Osteocyte (in vitro differentiated cells): ENCODE data around the gene IQGAP3. TPM values are rescaled to one million over a fixed set of nuclear protein-coding genes. Genes with fewer than 3 reads are reported as not detected.

Source experiments
- DNase-seq: peaks from one replicate; pipeline ENCODE4 v3.0.0; 2021; ENCODE audit warnings: mixed read lengths; ENCODE audit not compliant: unreplicated experiment; ENCODE audit errors: extremely low spot score
- H3K27ac Mint-ChIP-seq: one replicate; pipeline ENCODE4 v1.8.0; 2021; ENCODE audit warnings: mild to moderate bottlenecking, mixed read lengths; ENCODE audit not compliant: unreplicated experiment
- H3K27me3 Mint-ChIP-seq: one replicate; pipeline ENCODE4 v1.8.0; 2021; ENCODE audit warnings: mixed read lengths; ENCODE audit not compliant: unreplicated experiment
- H3K36me3 Mint-ChIP-seq: one replicate; pipeline ENCODE4 v1.8.0; 2021; ENCODE audit warnings: mixed read lengths; ENCODE audit not compliant: unreplicated experiment
- H3K4me1 Mint-ChIP-seq: one replicate; pipeline ENCODE4 v1.8.0; 2021; ENCODE audit warnings: mixed read lengths; ENCODE audit not compliant: unreplicated experiment
- H3K4me3 Mint-ChIP-seq: one replicate; pipeline ENCODE4 v1.8.0; 2021; ENCODE audit warnings: mild to moderate bottlenecking, moderate library complexity, mixed read lengths; ENCODE audit not compliant: unreplicated experiment
- H3K9me3 Mint-ChIP-seq: one replicate; pipeline ENCODE4 v1.8.0; 2021; ENCODE audit warnings: mixed read lengths; ENCODE audit not compliant: unreplicated experiment
- total RNA-seq: library from RNA; stranded (reverse); gene quantifications from 2 replicates; pipeline ENCODE4 v1.2.1, GENCODE V29; 2021
- TF ChIP-seq, protein P1 (sequence below): fragments of 200-600 bp; sonication (generic); IDR thresholded peaks from 2 replicates; pipeline ENCODE4 v1.5.0; 2021; ENCODE audit warnings: antibody characterized with exemption, mild to moderate bottlenecking, moderate library complexity

IQGAP3 gene
- total RNA-seq, 1 donor from 2014 or later = 9.8 TPM

DNA sequence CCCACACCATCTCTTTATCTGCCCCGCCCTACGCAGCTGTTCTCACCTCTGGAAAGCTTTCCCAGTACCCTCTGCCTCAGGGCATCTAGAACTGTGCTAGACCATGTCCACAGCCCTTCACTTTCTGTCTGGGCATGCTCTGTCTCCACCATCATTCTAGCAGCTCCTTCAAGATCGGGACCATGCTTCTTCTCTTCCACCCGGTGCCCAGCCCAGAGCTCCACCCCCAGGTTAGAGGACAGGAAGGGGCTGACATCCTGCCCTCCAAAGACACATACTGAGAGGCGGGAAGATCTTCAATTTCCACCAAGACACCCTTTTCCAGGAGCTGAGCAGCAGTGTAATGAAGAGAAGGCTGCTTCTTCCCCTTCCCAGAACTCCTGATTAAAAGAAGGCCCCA lies 44.1 kb downstream of the IQGAP3 start:
- H3K36me3 Mint-ChIP-seq = peaks cover 11% of the 10 kb centered on the region
- H3K4me1 Mint-ChIP-seq = peaks cover 4% of the 10 kb centered on the region

GRCh38 chr1:156527584-156527983 lies 44.8 kb downstream of the IQGAP3 start:
- Mint-ChIP-seq H3K9me3 (no peaks in the 10 kb centered on the region), H3K27me3 (no peaks in the 10 kb centered on the region), H3K4me3 (no peak overlapping the region), H3K36me3 (peaks cover 11% of the 10 kb centered on the region), H3K4me1 (peaks cover 4% of the 10 kb centered on the region), H3K27ac (no peak overlapping the region)
- no peak for DNase-seq
- TF ChIP-seq, protein P1, sequence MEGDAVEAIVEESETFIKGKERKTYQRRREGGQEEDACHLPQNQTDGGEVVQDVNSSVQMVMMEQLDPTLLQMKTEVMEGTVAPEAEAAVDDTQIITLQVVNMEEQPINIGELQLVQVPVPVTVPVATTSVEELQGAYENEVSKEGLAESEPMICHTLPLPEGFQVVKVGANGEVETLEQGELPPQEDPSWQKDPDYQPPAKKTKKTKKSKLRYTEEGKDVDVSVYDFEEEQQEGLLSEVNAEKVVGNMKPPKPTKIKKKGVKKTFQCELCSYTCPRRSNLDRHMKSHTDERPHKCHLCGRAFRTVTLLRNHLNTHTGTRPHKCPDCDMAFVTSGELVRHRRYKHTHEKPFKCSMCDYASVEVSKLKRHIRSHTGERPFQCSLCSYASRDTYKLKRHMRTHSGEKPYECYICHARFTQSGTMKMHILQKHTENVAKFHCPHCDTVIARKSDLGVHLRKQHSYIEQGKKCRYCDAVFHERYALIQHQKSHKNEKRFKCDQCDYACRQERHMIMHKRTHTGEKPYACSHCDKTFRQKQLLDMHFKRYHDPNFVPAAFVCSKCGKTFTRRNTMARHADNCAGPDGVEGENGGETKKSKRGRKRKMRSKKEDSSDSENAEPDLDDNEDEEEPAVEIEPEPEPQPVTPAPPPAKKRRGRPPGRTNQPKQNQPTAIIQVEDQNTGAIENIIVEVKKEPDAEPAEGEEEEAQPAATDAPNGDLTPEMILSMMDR = no peak

More for the DNA sequence above, 44.1 kb downstream of the IQGAP3 start:
- TF ChIP-seq, protein P1 = no peak
- Mint-ChIP-seq H3K9me3 (no peaks in the 10 kb centered on the region), H3K4me3 (no peak overlapping the region), H3K27me3 (no peaks in the 10 kb centered on the region), H3K27ac (no peak overlapping the region)
- DNase-seq = no peak

DNA sequence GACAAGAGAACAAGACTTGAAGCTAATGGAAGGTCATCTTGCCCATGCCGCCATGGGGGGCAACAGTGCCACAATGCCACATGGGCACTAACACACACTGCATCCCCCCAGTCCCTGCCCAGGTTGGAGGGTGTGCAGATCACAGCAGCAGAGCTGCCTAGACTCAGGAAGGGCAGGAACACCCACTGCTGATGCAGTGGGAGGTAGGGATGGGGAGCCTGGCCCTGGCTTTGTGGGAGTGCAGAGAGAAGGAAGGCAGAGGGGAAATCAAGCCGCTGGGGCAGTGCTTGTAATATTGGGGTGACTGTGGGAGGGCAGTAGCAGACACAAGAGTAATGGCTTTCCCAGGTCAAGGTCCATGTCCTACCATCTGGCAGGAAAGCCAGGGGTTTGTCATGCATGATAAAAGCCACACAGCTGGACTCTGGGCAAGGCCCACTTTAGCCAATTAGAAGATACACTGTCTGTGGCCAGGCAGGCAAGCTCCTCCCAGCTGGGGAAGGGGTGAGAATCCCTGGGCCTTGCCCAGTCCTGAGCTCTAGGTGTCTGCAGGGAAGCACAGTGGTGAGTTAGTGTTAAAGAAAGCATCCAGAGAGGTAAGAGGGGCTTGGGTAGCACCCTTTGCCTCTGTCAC lies 46.4 kb downstream of the IQGAP3 start:
- Mint-ChIP-seq H3K27me3 (no peaks in the 10 kb centered on the region), H3K9me3 (no peaks in the 10 kb centered on the region), H3K4me3 (no peak overlapping the region), H3K36me3 (peaks cover 11% of the 10 kb centered on the region), H3K4me1 (peaks cover 4% of the 10 kb centered on the region), H3K27ac (no peak overlapping the region)
- TF ChIP-seq, protein P1 = no peak
- DNase-seq = no peak

GRCh38 chr1:156525071-156525501 lies 47.3 kb downstream of the IQGAP3 start:
- H3K27me3 Mint-ChIP-seq = no peaks in the 10 kb centered on the region
- no peak overlapping the region for H3K4me3 Mint-ChIP-seq
- DNase-seq = no peak
- H3K9me3 Mint-ChIP-seq = no peaks in the 10 kb centered on the region
- TF ChIP-seq, protein P1 = no peak
- H3K27ac Mint-ChIP-seq = no peak overlapping the region
- H3K4me1 Mint-ChIP-seq = peaks cover 4% of the 10 kb centered on the region
- peaks cover 11% of the 10 kb centered on the region for H3K36me3 Mint-ChIP-seq

DNA sequence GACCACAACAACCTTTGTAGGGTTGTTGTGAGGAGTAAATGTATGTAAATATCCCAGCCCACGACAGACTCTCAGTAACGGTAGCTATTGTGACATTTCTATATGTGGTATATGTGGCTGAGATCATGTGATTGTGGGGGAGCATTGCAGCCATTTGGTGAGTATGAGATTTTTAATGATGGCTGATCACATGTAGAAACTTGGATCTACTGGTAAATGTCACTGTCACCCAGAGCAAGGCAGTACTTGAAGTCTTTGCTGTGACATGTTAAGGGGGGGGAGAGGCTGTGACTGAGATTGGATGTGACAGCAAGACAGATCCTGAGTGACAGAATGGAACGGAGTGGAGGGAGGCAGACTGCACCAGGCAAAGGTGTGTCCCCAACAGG lies 47.9 kb downstream of the IQGAP3 start:
- Mint-ChIP-seq H3K27me3 (no peaks in the 10 kb centered on the region), H3K4me3 (no peak overlapping the region), H3K4me1 (peaks cover 4% of the 10 kb centered on the region), H3K9me3 (no peaks in the 10 kb centered on the region), H3K36me3 (peaks cover 11% of the 10 kb centered on the region), H3K27ac (no peak overlapping the region)
- no peak for DNase-seq
- TF ChIP-seq, protein P1 = no peak
